ENCODE data around the gene GNAI3. TPM values are rescaled to one million over a fixed set of nuclear protein-coding genes. Genes with fewer than 3 reads are reported as not detected.
A peak's percentile ranks its signal among the peaks of the same experiment; 100 is the strongest.

The GNAI3 gene
- total RNA-seq, 1 donor from 2014 or later = 4.9 TPM

- Histone ChIP-seq H3K4me3 (no peak overlapping the region), H3K36me3 (no peaks in the 10 kb centered on the region), H3K4me1 (peaks cover 13% of the 10 kb centered on the region), H3K27ac (no peak overlapping the region), H3K9me3 (no peaks in the 10 kb centered on the region), H3K27me3 (no peaks in the 10 kb centered on the region)
- intact Hi-C loops (cut with DNase I) = loop anchor here (10.0 kb wide), 1 partner anchor 82 kb away; no protein-coding TSS in a partner anchor
- TF ChIP-seq CTCF (IDR thresholded peaks at IDR 0.05) (no peak), POLR2A (IDR thresholded peaks at IDR 0.05) (no peak), POLR2AphosphoS5 (IDR thresholded peaks at IDR 0.05; ENCODE audit: insufficient read depth in 1 of 2, low read depth in 1 of 2) (no peak)
- no peak for DNase-seq (ENCODE audit: extremely low spot score in 2 of 2)
Measured at GRCh38 chr1:109542657-109543056, 5.8 kb upstream of the GNAI3 start.

- intact Hi-C loops (cut with DNase I) = loop anchor here (10.0 kb wide), 1 partner anchor 81 kb away; no protein-coding TSS in a partner anchor
- Histone ChIP-seq H3K27ac (no peak overlapping the region), H3K27me3 (no peaks in the 10 kb centered on the region), H3K36me3 (no peaks in the 10 kb centered on the region), H3K4me3 (no peak overlapping the region), H3K4me1 (peaks cover 15% of the 10 kb centered on the region), H3K9me3 (no peaks in the 10 kb centered on the region)
- no peak for DNase-seq (ENCODE audit: extremely low spot score in 2 of 2)
- TF ChIP-seq CTCF (IDR thresholded peaks at IDR 0.05) = no peak
- no peak for TF ChIP-seq POLR2A (IDR thresholded peaks at IDR 0.05)
- TF ChIP-seq POLR2AphosphoS5 (IDR thresholded peaks at IDR 0.05; ENCODE audit: insufficient read depth in 1 of 2, low read depth in 1 of 2) = no peak
Measured at GRCh38 chr1:109543283-109543987, 5.0 kb upstream of the GNAI3 start.

GRCh38 chr1:109543988-109544735 lies 4.3 kb upstream of the GNAI3 start:
- Histone ChIP-seq H3K27ac (no peak overlapping the region), H3K36me3 (no peaks in the 10 kb centered on the region), H3K4me3 (no peak overlapping the region), H3K9me3 (no peaks in the 10 kb centered on the region), H3K4me1 (peaks cover 17% of the 10 kb centered on the region), H3K27me3 (no peaks in the 10 kb centered on the region)
- TF ChIP-seq POLR2AphosphoS5 (IDR thresholded peaks at IDR 0.05; ENCODE audit: insufficient read depth in 1 of 2, low read depth in 1 of 2) (no peak), CTCF (IDR thresholded peaks at IDR 0.05) (no peak), POLR2A (IDR thresholded peaks at IDR 0.05) (no peak)
- intact Hi-C loops (cut with DNase I) = loop anchor here (10.0 kb wide), 1 partner anchor 81 kb away; no protein-coding TSS in a partner anchor
- peak in 1 of 2 donors; percentile 95 for DNase-seq (ENCODE audit: extremely low spot score in 2 of 2)

- Histone ChIP-seq H3K27me3 (no peaks in the 10 kb centered on the region), H3K4me3 (peak overlapping the region; percentile 9 to 90), H3K36me3 (no peaks in the 10 kb centered on the region), H3K9me3 (no peaks in the 10 kb centered on the region), H3K4me1 (peaks cover 40% of the 10 kb centered on the region), H3K27ac (peak overlapping the region; percentile 96)
- TF ChIP-seq POLR2A (IDR thresholded peaks at IDR 0.05) (no peak), POLR2AphosphoS5 (IDR thresholded peaks at IDR 0.05; ENCODE audit: insufficient read depth in 1 of 2, low read depth in 1 of 2) (peak in 1 of 2 donors; percentile 90), CTCF (IDR thresholded peaks at IDR 0.05) (peak; percentile 88 to 93 (median 92))
- no peak for DNase-seq (ENCODE audit: extremely low spot score in 2 of 2)
- intact Hi-C loops (cut with DNase I) = loop anchor here (5.0 to 10.0 kb wide), 4 partner anchors 78 to 441 kb away; no protein-coding TSS in a partner anchor
Measured at GRCh38 chr1:109546311-109547109, 1.9 kb upstream of the GNAI3 start.

Measured in vagina (tissue), 2 donors.